HepG2 (cell line): ENCODE data around the gene NAA25. TPM values are rescaled to one million over a fixed set of nuclear protein-coding genes. Genes with fewer than 3 reads are reported as not detected.

Source experiments
- GATA4 ChIP-seq: sonication (generic); IDR thresholded peaks from 2 replicates; pipeline ENCODE4 v1.6.1; 2016; ENCODE audit warnings: antibody characterized with exemption, low read depth, borderline replicate concordance
- HNF4G ChIP-seq, 2 experiments: sonication (generic) in 1 of 2; formaldehyde crosslinking in 1 of 2; IDR thresholded peaks; 2 replicates each; pipeline versions ENCODE4 v1.4.0 to v1.6.1; 2011 to 2020; ENCODE audit warnings: borderline replicate concordance in 2 of 2, low read depth in 2 of 2, mild to moderate bottlenecking in 2 of 2, low read length in 1 of 2, missing genetic modification reagents in 1 of 2, moderate library complexity in 1 of 2
- HOXD1 ChIP-seq: sonication (generic); formaldehyde crosslinking; IDR thresholded peaks from 2 replicates; pipeline ENCODE4 v1.5.0; 2020; ENCODE audit warnings: missing genetic modification reagents
- KAT8 ChIP-seq: IDR thresholded peaks from 2 replicates; pipeline ENCODE4 v1.6.1; 2016; ENCODE audit warnings: missing genetic modification reagents, missing compliant biosample characterization
- KMT2A ChIP-seq: sonication (generic); formaldehyde crosslinking; IDR thresholded peaks from 2 replicates; pipeline ENCODE4 v1.4.0; 2020; ENCODE audit warnings: missing genetic modification reagents
- NFIB ChIP-seq: sonication (generic); formaldehyde crosslinking; IDR thresholded peaks from 2 replicates; pipeline ENCODE4 v1.9.0; 2021; ENCODE audit warnings: missing genetic modification reagents, mild to moderate bottlenecking, borderline replicate concordance
- PAX8 ChIP-seq: sonication (generic); formaldehyde crosslinking; IDR thresholded peaks from 2 replicates; pipeline ENCODE4 v1.8.0; 2022; ENCODE audit warnings: mild to moderate bottlenecking, missing genetic modification reagents, borderline replicate concordance
- POLR2AphosphoS5 ChIP-seq: IDR thresholded peaks from 2 replicates; pipeline ENCODE4 v1.6.1; 2012; ENCODE audit warnings: low read depth, low read length
- RAD21 ChIP-seq: fragments of 450-650 bp; formaldehyde crosslinking; IDR thresholded peaks from 2 replicates; pipeline ENCODE4 v1.5.0; 2020; ENCODE audit warnings: mild to moderate bottlenecking
- RARG ChIP-seq: sonication (generic); formaldehyde crosslinking; IDR thresholded peaks from 2 replicates; pipeline ENCODE4 v1.4.0; 2020; ENCODE audit warnings: low read depth, mild to moderate bottlenecking, missing genetic modification reagents
- ZFP37 ChIP-seq: sonication (generic); formaldehyde crosslinking; IDR thresholded peaks from 2 replicates; pipeline ENCODE4 v1.4.0; 2020; ENCODE audit warnings: missing genetic modification reagents, borderline replicate concordance
- ZFY ChIP-seq: sonication (generic); formaldehyde crosslinking; IDR thresholded peaks from 2 replicates; pipeline ENCODE4 v1.4.0; 2020; ENCODE audit warnings: missing genetic modification reagents
- ZNF317 ChIP-seq: sonication (generic); formaldehyde crosslinking; IDR thresholded peaks from 2 replicates; pipeline ENCODE4 v1.5.0; 2020; ENCODE audit warnings: mild to moderate bottlenecking, missing genetic modification reagents
- ZNF354B ChIP-seq: sonication (generic); formaldehyde crosslinking; IDR thresholded peaks from 2 replicates; pipeline ENCODE4 v1.8.0; 2022; ENCODE audit warnings: mild to moderate bottlenecking, missing genetic modification reagents
- ZNF616 ChIP-seq: sonication (generic); formaldehyde crosslinking; IDR thresholded peaks from 2 replicates; pipeline ENCODE4 v1.5.0; 2020; ENCODE audit warnings: low read depth, mild to moderate bottlenecking, missing genetic modification reagents
- ZNF670 ChIP-seq: sonication (generic); formaldehyde crosslinking; IDR thresholded peaks from 2 replicates; pipeline ENCODE4 v1.8.0; 2022; ENCODE audit warnings: mild to moderate bottlenecking, missing genetic modification reagents, borderline replicate concordance
- ZSCAN25 ChIP-seq: sonication (generic); formaldehyde crosslinking; IDR thresholded peaks from 2 replicates; pipeline ENCODE4 v1.8.0; 2022; ENCODE audit warnings: mild to moderate bottlenecking, missing genetic modification reagents
- polyA plus RNA-seq, 8 experiments: library from polyadenylated mRNA; depleted of rRNA in 3 of 8; stranded (reverse) in 7 of 8; unstranded in 1 of 8; fragments of >200 nt; fragmentation: Illumina TruSeq in 4 of 8; extraction: Trizol in 4 of 8; gene quantifications; 2 replicates each; pipeline versions ENCODE4 v1.2.1 to v1.2.3, GENCODE V29; 2011 to 2016; ENCODE audit warnings: low read depth in 4 of 8, missing spikeins in 1 of 8, mixed read lengths in 1 of 8; ENCODE audit not compliant: insufficient read depth in 1 of 8
- total RNA-seq, 5 experiments: library from RNA; depleted of rRNA; stranded (reverse); fragments of >200 nt; fragmentation: Illumina TruSeq; extraction: Trizol; gene quantifications; 2 replicates each; pipeline ENCODE4 v1.2.3, GENCODE V29; 2016; ENCODE audit warnings: low read depth in 1 of 5
- TF ChIP-seq, protein P1 (sequence below): fragments of 450-650 bp; IDR thresholded peaks from 2 replicates; pipeline ENCODE4 v1.6.1; 2017
- TF ChIP-seq, protein P2 (sequence below): sonication (generic); formaldehyde crosslinking; conservative IDR thresholded peaks from 2 replicates; pipeline ENCODE4 v1.4.0; 2020; ENCODE audit warnings: missing genetic modification reagents
- TF ChIP-seq, protein P3 (sequence below): sonication (generic); formaldehyde crosslinking; IDR thresholded peaks from 2 replicates; pipeline ENCODE4 v1.5.1; 2020; ENCODE audit warnings: mild to moderate bottlenecking, missing genetic modification reagents, moderate library complexity
- TF ChIP-seq, protein P4 (sequence below): sonication (generic); formaldehyde crosslinking; IDR thresholded peaks from 2 replicates; pipeline ENCODE4 v1.4.0; 2020; ENCODE audit warnings: mild to moderate bottlenecking, low read depth, missing genetic modification reagents

Gene NAA25
- total and polyA plus RNA-seq, 2 of the 13 experiments (the other 11 are each of a cell fraction or from before 2014, with no cell fraction given): 11.4 to 32.0 TPM

DNA sequence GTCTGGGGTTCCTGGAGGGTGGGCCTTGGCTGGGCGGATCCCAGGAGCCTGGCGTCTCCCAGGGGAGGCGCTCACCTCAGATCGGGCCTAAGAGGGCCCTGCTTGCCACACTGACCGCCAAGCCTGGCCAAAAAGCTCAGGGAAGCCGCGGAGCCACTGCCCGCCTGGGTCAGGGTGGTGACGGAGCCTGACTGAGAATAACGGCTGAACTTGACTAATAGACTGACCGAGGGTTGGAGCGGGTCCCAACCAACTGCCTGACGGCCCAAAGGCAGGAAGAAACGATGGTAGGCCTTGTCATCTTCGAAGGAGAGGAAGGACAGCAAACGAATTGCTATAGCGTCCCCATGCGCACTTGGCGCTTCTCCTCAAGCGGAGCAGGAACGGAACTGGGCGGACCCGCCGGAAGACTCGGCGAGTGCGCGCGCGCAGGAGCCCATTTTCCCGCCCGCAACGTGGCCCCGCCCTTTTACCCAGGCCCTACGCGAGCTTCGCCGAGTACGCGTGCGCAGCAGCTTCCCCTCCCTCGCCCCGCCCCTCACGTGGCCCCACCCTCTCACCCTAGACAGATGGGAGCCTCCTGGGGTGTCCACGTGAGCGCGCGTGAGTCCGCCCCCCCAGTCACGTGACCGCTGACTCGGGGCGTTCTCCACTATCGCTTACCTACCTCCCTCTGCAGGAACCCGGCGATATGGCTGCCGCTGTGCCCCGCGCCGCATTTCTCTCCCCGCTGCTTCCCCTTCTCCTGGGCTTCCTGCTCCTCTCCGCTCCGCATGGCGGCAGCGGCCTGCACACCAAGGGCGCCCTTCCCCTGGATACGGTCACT lies 95.6 kb downstream of the NAA25 start, which contains the start of the genes ERP29 and TMEM116 (continued):
- TF ChIP-seq, protein P1, sequence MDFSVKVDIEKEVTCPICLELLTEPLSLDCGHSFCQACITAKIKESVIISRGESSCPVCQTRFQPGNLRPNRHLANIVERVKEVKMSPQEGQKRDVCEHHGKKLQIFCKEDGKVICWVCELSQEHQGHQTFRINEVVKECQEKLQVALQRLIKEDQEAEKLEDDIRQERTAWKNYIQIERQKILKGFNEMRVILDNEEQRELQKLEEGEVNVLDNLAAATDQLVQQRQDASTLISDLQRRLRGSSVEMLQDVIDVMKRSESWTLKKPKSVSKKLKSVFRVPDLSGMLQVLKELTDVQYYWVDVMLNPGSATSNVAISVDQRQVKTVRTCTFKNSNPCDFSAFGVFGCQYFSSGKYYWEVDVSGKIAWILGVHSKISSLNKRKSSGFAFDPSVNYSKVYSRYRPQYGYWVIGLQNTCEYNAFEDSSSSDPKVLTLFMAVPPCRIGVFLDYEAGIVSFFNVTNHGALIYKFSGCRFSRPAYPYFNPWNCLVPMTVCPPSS: 0 out of 2 replicates have a peak, but pooled peaks have one; percentile 51
- peak; percentile 42 for TF ChIP-seq RAD21 (CRISPR knock-in tag)
- peak; percentile 11; the same call in 1 of the 2 replicates for TF ChIP-seq HOXD1 (CRISPR knock-in tag)
- peak; percentile 86 for TF ChIP-seq KAT8 (CRISPR knock-in tag)
- TF ChIP-seq ZFP37 (CRISPR knock-in tag): no peak; the same call in 1 of the 2 replicates
- peak; percentile 37; the same call in 1 of the 2 replicates for TF ChIP-seq GATA4
- TF ChIP-seq, protein P2, sequence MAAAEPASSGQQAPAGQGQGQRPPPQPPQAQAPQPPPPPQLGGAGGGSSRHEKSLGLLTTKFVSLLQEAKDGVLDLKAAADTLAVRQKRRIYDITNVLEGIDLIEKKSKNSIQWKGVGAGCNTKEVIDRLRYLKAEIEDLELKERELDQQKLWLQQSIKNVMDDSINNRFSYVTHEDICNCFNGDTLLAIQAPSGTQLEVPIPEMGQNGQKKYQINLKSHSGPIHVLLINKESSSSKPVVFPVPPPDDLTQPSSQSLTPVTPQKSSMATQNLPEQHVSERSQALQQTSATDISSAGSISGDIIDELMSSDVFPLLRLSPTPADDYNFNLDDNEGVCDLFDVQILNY (CRISPR knock-in tag): peak; percentile 95
- TF ChIP-seq ZNF670 (CRISPR knock-in tag): peak; percentile 82
- peak; percentile 96 for TF ChIP-seq POLR2AphosphoS5
- TF ChIP-seq RARG (CRISPR knock-in tag): no peak; the same call in 1 of the 2 replicates
- 0 out of 2 replicates have a peak, but pooled peaks have one; percentile 11 for TF ChIP-seq PAX8
- TF ChIP-seq HNF4G (IDR thresholded peaks at IDR 0.05; ENCODE audit: borderline replicate concordance, low read depth, low read length): peak; percentile 10; the same call in 1 of the 2 replicates
- TF ChIP-seq HNF4G (CRISPR knock-in tag; IDR thresholded peaks at IDR 0.05; ENCODE audit: borderline replicate concordance, low read depth): no peak; the same call in 1 of the 2 replicates
- TF ChIP-seq, protein P3, sequence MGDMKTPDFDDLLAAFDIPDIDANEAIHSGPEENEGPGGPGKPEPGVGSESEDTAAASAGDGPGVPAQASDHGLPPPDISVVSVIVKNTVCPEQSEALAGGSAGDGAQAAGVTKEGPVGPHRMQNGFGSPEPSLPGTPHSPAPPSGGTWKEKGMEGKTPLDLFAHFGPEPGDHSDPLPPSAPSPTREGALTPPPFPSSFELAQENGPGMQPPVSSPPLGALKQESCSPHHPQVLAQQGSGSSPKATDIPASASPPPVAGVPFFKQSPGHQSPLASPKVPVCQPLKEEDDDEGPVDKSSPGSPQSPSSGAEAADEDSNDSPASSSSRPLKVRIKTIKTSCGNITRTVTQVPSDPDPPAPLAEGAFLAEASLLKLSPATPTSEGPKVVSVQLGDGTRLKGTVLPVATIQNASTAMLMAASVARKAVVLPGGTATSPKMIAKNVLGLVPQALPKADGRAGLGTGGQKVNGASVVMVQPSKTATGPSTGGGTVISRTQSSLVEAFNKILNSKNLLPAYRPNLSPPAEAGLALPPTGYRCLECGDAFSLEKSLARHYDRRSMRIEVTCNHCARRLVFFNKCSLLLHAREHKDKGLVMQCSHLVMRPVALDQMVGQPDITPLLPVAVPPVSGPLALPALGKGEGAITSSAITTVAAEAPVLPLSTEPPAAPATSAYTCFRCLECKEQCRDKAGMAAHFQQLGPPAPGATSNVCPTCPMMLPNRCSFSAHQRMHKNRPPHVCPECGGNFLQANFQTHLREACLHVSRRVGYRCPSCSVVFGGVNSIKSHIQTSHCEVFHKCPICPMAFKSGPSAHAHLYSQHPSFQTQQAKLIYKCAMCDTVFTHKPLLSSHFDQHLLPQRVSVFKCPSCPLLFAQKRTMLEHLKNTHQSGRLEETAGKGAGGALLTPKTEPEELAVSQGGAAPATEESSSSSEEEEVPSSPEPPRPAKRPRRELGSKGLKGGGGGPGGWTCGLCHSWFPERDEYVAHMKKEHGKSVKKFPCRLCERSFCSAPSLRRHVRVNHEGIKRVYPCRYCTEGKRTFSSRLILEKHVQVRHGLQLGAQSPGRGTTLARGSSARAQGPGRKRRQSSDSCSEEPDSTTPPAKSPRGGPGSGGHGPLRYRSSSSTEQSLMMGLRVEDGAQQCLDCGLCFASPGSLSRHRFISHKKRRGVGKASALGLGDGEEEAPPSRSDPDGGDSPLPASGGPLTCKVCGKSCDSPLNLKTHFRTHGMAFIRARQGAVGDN (CRISPR knock-in tag): peak; percentile 95
- TF ChIP-seq KMT2A (CRISPR knock-in tag): peak; percentile 7
- no peak for TF ChIP-seq ZNF616 (CRISPR knock-in tag)
- peak; percentile 70; the same call in 1 of the 2 replicates for TF ChIP-seq ZNF317 (CRISPR knock-in tag)
- peak; percentile 95 for TF ChIP-seq ZFY (CRISPR knock-in tag)
- TF ChIP-seq, protein P4, sequence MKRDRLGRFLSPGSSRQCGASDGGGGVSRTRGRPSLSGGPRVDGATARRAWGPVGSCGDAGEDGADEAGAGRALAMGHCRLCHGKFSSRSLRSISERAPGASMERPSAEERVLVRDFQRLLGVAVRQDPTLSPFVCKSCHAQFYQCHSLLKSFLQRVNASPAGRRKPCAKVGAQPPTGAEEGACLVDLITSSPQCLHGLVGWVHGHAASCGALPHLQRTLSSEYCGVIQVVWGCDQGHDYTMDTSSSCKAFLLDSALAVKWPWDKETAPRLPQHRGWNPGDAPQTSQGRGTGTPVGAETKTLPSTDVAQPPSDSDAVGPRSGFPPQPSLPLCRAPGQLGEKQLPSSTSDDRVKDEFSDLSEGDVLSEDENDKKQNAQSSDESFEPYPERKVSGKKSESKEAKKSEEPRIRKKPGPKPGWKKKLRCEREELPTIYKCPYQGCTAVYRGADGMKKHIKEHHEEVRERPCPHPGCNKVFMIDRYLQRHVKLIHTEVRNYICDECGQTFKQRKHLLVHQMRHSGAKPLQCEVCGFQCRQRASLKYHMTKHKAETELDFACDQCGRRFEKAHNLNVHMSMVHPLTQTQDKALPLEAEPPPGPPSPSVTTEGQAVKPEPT (CRISPR knock-in tag): no peak
- no peak; the same call in 1 of the 2 replicates for TF ChIP-seq ZNF354B (CRISPR knock-in tag)
- TF ChIP-seq NFIB (CRISPR knock-in tag): peak; percentile 80; the same call in 1 of the 2 replicates
- TF ChIP-seq ZSCAN25: peak; percentile 51; the same call in 1 of the 2 replicates
